HEK293T (cell line): Measurements from ENCODE around the gene TRIM16.

Source experiments
- ARNT ChIP-seq: fragments of 450-650 bp; IDR thresholded peaks from 2 replicates; pipeline ENCODE4 v1.6.1; 2017; ENCODE audit warnings: mild to moderate bottlenecking
- BHLHE40 ChIP-seq: fragments of 450-650 bp; IDR thresholded peaks from 2 replicates; pipeline ENCODE4 v1.6.1; 2016; ENCODE audit warnings: mild to moderate bottlenecking, moderate library complexity, borderline replicate concordance
- CTBP1 ChIP-seq: fragments of 450-650 bp; IDR thresholded peaks from 2 replicates; pipeline ENCODE4 v1.6.1; 2016; ENCODE audit warnings: borderline replicate concordance
- FOXK2 ChIP-seq: fragments of 450-650 bp; IDR thresholded peaks from 2 replicates; pipeline ENCODE4 v1.6.1; 2016; ENCODE audit warnings: mild to moderate bottlenecking
- FOXM1 ChIP-seq: fragments of 450-650 bp; IDR thresholded peaks from 2 replicates; pipeline ENCODE4 v1.6.1; 2017; ENCODE audit warnings: mild to moderate bottlenecking, borderline replicate concordance
- HDGF ChIP-seq: fragments of 450-650 bp; IDR thresholded peaks from 2 replicates; pipeline ENCODE4 v1.6.1; 2017; ENCODE audit warnings: antibody characterized with exemption, borderline replicate concordance
- NFRKB ChIP-seq: fragments of 450-650 bp; IDR thresholded peaks from 2 replicates; pipeline ENCODE4 v1.6.1; 2016; ENCODE audit warnings: mild to moderate bottlenecking, moderate library complexity
- SP1 ChIP-seq: fragments of 450-650 bp; IDR thresholded peaks from 2 replicates; pipeline ENCODE4 v1.6.1; 2017
- SUZ12 ChIP-seq: fragments of 450-650 bp; IDR thresholded peaks from 2 replicates; pipeline ENCODE4 v1.6.1; 2016; ENCODE audit warnings: mild to moderate bottlenecking
- TARDBP ChIP-seq: fragments of 450-650 bp; IDR thresholded peaks from 2 replicates; pipeline ENCODE4 v1.6.1; 2016

- TF ChIP-seq SP1 (no peak), FOXK2 (no peak), SUZ12 (no peak), HDGF (no peak), BHLHE40 (no peak), FOXM1 (no peak), CTBP1 (no peak), TARDBP (no peak), ARNT (no peak), NFRKB (no peak)
Measured at GRCh38 chr17:15650741-15651582, 33.1 kb downstream of the TRIM16 start.
